GM18519 (cell line): ENCODE measurements around the gene SHISAL1.

ENCODE experiments used
- ATAC-seq: cut with Tn5 transposase; IDR thresholded peaks from one replicate; pipeline ENCODE4 v1.9.1; 2021; ENCODE audit warnings: mild to moderate bottlenecking, moderate library complexity; ENCODE audit not compliant: unreplicated experiment, low FRiP score

The SHISAL1 gene

GRCh38 chr22:44281768-44282637 lies 30.7 kb downstream of the SHISAL1 start:
- no peak for ATAC-seq

- ATAC-seq: no peak
Measured at GRCh38 chr22:44280665-44281188, 32.0 kb downstream of the SHISAL1 start.

DNA sequence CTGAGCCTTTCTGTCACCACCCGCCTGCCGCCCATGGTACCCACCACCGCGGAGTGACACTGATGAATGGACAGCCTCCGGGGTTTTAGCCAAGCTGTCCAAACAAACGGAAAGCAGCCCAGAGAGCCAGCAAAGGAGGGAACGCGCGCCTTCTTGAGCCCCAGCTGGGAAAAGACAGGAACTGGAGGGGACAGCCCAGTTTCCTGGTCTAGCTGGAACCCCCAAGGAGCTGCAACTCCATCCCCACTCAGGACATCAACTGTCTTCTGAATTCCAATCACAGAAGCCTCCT lies 33.7 kb downstream of the SHISAL1 start:
- no peak for ATAC-seq

DNA sequence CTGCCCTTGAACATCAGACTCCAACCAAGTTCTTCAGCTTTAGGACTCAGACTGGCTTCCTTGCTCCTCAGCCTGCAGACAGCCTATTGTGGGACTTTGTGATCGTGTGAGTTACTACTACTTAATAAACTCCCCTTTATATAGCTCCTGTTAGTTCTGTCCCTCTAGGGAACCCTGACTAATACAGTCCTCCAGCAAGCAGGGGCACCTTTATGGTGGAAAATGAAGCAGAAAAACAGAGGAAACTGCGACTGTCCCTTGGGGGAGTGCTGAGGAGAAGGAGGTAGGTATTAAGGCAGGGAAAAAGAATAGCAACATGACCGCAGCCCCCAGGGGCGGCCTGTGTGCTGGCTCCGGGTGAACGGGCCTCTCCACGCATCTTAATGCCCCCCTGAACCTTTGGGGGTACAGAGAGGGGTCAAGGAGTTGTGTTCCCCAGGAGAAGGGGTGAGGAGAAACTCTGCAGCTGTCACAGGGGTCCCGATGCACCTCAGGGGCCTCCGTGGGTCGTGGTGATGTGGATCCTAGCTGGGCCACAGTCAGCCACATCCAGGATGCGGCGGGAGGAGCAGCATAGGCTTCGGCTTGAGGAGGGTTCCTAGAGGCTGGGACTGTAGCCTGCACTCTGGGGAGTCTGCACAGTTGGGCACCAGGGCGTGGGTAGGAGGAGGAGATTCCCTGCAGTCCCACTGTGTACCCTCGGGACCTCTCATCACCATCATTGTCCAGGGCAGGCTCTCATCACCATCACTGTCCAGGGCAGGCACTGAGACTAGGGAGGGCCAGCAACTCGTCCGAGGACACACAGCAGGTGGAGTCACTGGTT lies 34.3 kb downstream of the SHISAL1 start:
- ATAC-seq: no peak

DNA sequence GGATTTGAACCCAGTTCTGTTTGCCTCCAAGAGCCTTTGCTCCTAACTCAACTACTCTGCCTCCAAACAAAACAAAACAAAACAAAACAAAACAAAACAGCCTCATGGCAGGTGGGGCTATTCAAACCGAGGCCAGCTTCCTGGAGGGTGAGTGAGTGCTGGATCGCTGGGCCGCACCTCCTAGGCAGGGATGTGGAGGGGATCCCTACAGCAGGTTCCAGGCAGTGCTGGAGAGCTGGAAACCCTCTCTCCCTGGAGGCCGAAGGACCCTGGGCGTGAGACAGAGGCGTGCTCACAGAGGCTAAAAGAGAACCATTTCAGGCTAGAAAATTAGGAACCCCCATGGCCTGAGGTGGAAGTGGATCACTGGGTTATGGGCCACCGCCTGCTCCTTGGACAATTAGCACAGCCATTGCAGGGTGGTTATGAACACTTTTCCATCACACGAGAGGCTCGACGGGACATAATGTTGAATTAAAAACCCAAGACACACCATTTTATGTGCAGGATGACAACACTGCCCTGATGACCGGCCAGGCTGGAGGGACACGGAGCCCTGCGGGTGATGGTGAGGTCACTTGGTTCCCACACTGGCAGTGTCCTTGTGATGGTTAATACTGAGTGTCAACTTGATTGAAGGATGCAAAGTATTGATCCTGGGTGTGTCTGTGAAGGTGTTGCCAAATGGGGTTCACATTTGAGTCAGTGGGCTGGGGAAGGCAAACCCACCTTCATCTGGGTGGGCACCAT lies 35.2 kb downstream of the SHISAL1 start:
- ATAC-seq: no peak

- no peak for ATAC-seq
Measured at GRCh38 chr22:44276706-44277356, 35.9 kb downstream of the SHISAL1 start.

- ATAC-seq: no peak
Measured at GRCh38 chr22:44276041-44276440, 36.7 kb downstream of the SHISAL1 start.

DNA sequence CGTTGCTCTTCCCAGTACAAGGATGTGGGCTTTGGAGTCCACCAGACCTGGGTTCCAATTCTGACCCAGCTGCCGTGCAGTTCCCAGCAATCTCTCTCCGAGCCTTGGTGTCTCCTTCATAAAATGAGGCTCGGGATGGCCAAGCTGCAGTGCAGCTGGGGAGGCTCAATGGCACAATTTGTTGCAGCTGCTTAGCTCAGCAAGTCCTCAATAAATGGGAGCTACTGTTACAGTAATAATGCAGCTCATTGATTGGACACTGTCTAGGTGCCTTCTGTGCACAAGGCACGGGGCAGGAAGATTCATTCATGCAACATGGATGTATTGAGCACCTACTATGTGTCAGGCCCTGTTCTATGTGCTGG lies 37.1 kb downstream of the SHISAL1 start:
- no peak for ATAC-seq

DNA sequence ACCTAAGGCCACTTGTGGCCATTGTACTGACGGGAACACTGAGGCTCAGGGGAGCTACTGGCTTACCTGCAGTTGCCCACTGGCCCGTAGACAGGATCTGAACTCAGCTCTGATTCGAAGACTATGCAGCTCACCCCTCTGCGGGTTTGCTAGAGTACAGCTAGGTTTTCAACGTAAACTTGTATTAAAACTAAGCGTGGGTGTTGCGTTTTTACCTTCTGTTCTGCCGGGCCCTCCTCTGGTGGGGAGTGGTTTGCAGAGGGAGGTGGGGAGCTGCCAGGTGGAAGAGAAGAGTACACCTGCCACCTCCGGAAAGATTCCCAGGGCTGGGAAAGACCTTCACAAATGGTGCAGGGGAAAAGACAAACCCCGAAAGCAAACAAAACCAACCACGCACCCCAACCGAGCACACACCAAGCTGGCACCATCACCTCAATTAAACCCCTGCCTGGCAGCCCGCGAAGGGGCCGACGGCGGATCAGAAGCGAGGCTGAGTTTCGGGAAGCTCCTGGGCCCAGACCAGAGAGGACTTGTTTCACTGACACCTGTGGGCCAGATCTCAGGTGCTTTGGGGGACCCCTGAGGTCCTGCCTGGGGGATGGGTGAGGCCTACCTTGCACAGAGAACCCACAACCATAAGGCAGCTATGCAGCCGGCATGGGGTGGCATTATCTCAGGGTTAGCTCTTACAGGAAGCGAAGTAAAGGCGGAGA lies 37.7 kb downstream of the SHISAL1 start:
- ATAC-seq: no peak

GRCh38 chr22:44273175-44273574 lies 39.6 kb downstream of the SHISAL1 start:
- no peak for ATAC-seq

DNA sequence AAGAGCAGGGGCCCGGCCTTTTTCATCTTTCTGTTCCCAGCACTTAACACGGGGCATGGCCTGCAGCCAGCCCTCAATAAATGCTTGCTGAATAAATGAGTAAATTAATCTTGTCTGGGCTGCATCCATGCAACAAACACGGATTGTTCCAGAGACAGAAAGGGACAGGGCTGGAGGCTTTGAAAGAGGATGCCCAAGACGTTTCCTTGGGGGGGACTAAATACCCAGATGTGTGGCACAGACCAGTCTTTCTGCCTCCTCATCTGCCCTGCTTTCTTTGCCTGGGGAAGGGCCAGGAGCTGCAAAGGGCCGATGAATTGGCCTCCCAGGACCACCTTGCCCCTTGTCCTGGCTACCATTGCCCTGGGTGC lies 40.4 kb downstream of the SHISAL1 start:
- no peak for ATAC-seq

- no peak for ATAC-seq
Measured at GRCh38 chr22:44271732-44272400, 40.9 kb downstream of the SHISAL1 start.

DNA sequence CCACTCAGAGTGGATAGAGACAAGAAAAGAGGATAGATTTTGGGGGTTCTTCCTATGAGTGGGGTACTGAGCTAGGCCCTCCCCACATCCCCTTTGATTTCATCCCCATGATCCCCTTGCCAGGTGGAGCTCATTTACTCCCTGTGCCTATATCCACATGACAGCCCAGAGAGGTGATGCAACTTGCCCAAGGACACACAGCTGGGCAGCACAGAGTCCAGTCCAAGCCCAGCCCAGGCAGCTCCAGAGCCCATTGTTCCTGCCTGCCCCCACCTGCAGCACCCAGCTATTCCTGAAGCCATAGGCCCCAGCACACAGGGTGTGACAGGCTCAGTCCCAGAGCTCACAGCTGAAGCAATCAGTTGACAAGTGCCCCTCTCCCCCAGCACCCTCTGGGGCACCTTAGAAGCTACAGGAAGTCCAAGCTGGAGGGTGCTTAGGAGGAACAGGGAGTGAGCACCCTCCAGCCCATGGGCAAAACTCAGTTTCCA lies 41.7 kb downstream of the SHISAL1 start:
- no peak for ATAC-seq

DNA sequence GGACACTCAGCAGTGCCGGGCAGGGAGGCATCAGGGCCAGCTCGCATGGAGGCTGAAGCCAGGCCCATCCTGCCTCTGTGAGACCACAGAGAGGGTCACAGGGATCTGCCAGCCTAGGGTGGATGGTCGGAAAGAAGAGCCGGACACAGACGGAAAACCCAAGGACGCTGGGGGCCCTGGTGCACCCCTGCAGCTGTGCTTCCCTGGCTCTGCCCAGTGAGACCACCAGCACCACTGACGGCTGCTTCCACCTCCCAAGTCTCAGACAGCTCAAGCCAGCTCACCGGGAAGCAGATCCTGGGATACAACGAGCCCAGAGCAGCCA lies 42.2 kb downstream of the SHISAL1 start:
- no peak for ATAC-seq

GRCh38 chr22:44269757-44270555 lies 42.8 kb downstream of the SHISAL1 start:
- ATAC-seq: no peak

DNA sequence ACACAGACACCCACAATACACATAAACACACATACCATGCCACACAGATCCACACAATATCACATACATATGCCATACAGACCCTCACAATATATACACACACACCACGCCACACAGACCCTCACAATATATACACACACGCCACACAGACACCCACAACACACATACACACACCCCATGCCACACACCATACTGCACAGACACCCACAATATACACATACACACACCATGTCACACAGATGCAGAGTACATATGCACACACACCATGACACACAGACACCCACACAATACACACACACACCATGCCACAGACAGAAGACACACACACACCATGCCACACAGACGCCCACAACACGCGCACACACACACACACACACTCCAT lies 43.6 kb downstream of the SHISAL1 start:
- ATAC-seq: no peak

DNA sequence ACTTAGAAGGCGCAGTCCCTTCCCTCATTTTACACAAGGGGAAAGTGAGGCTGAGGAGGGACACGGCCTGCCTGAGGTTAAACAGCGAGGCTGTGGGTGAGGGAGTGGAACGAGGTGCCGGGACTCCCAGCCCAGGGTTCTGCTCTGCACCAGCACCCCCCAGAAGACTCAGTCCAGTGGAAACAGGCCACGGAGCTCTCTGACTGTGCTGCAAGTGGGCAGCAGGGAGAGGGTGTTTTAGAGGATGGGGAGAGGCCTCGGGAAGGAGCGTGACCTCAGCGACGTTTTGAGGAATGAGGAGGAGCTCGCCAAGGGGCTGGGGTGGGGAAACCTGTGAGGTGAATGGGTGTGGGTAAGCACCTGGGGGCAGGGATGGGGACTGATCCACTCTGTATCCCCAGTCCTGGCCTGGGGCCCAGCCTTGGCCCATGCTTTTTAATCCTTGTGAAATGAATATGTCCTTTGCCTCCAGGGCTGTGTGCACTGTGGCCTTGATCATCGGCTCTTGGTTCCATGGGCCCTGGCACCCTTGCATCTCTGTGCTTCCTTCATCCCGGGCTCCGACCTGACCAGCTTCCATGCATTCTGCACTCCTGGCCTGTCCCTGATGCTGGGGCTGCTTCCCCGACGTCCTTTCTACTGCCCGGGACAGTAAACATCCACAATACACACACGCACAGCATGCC lies 44.2 kb downstream of the SHISAL1 start:
- ATAC-seq: no peak

DNA sequence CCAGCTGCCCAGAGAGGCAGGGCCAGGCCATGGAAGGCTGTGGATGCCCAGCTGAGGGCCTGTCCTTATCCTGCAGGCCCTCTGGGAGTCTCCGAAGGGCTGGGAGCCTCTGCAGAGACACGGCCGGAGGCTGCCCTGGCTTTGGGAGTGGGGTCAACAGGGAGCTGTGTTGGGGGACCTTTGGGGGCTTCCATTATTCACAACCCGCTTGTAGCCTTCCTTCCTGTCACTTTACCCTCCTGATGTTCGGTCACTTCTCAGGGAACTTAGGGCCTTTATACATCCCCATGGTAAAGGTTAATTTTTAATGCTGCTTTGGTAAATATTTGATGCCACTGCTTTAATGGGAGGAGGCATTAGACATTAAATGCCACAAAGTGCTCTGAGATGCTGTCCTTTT lies 44.9 kb downstream of the SHISAL1 start:
- ATAC-seq: no peak
